Measurements from ENCODE around the gene PLEKHM3.

PLEKHM3 gene

GRCh38 chr2:207920721-207921120, 104.6 kb downstream of the PLEKHM3 start:
- Histone ChIP-seq H2BK120ac (ENCODE audit: low read depth, low read length) (no peak overlapping the region), H3K18ac (ENCODE audit: low read depth in 1 of 2, low read length in 2 of 2) (no peak overlapping the region), H3K4me3 (ENCODE audit: insufficient read depth in 1 of 2, low read depth in 1 of 2, low read length in 2 of 2) (no peak overlapping the region), H2AFZ (ENCODE audit: low read depth, low read length) (no peak overlapping the region), H2BK15ac (ENCODE audit: low read depth, poor library complexity, severe bottlenecking) (no peak overlapping the region), H3K4ac (ENCODE audit: low read depth in 1 of 2, low read length in 2 of 2) (no peak overlapping the region), H4K8ac (ENCODE audit: low read length) (no peak overlapping the region), H3K27me3 (ENCODE audit: control insufficient read depth in 1 of 2, insufficient read depth in 1 of 2, low read length in 2 of 2) (no peaks in the 10 kb centered on the region), H3K4me1 (ENCODE audit: control insufficient read depth, insufficient read depth, low read depth, low read length) (no peaks in the 10 kb centered on the region), H3K23ac (ENCODE audit: low read length in 2 of 2) (no peak overlapping the region), H3K9ac (ENCODE audit: low read length) (no peak overlapping the region), H3K4me2 (ENCODE audit: low read length, poor library complexity, severe bottlenecking) (no peak overlapping the region), H3K36me3 (ENCODE audit: control insufficient read depth in 1 of 2, insufficient read depth in 2 of 2, low read depth in 1 of 2, low read length in 2 of 2) (peaks cover 0 to 7% of the 10 kb centered on the region in 2 experiments), H3K9me3 (ENCODE audit: control insufficient read depth, low read length) (no peaks in the 10 kb centered on the region), H2BK12ac (ENCODE audit: low read length in 2 of 2) (no peak overlapping the region), H3K14ac (ENCODE audit: low read length in 2 of 2) (no peak overlapping the region), H3K27ac (ENCODE audit: low read length, poor library complexity, severe bottlenecking) (no peak overlapping the region), H2AK5ac (ENCODE audit: low read length, severe bottlenecking) (no peak overlapping the region), H2BK5ac (ENCODE audit: low read depth, low read length, poor library complexity, severe bottlenecking) (no peak overlapping the region), H4K91ac (ENCODE audit: low read length) (no peak overlapping the region), H3K79me1 (replicated peaks; ENCODE audit: low read length, poor library complexity, severe bottlenecking) (peaks cover 4% of the 10 kb centered on the region)
- WGBS, result 95% methylated on average over 6 of the region's 6 CpGs
- no peak for DNase-seq

DNA sequence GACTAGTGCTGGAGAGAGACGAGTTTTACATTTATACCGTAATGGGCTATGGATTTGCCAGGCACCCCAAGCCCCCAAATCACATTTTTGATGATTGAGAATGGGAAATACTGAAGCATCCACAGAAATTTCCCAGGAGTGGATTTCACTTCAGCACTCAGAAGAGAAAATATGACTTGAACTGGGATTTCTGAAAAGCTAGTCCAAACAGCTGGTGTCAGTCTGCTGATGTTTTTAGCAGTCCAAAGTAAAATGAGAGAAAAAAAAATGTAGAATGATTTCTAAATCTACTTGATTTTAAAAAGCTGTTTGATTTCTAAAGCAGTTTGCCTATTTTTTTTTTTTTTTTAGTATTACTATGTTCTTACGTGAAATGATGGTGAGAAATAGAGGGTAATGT, 105.0 kb downstream of the PLEKHM3 start:
- no peak overlapping the region for H2AFZ ChIP-seq (ENCODE audit: low read depth, low read length)
- H3K4me3 ChIP-seq (ENCODE audit: insufficient read depth in 1 of 2, low read depth in 1 of 2, low read length in 2 of 2), result no peak overlapping the region
- H3K79me1 ChIP-seq (replicated peaks; ENCODE audit: low read length, poor library complexity, severe bottlenecking), result peaks cover 4% of the 10 kb centered on the region
- H4K91ac ChIP-seq (ENCODE audit: low read length), result no peak overlapping the region
- H2BK5ac ChIP-seq (ENCODE audit: low read depth, low read length, poor library complexity, severe bottlenecking), result no peak overlapping the region
- H2BK15ac ChIP-seq (ENCODE audit: low read depth, poor library complexity, severe bottlenecking), result no peak overlapping the region
- H3K4ac ChIP-seq (ENCODE audit: low read depth in 1 of 2, low read length in 2 of 2), result no peak overlapping the region
- no peak for DNase-seq
- H3K9me3 ChIP-seq (ENCODE audit: control insufficient read depth, low read length), result no peaks in the 10 kb centered on the region
- no peak overlapping the region for H3K23ac ChIP-seq (ENCODE audit: low read length in 2 of 2)
- no peak overlapping the region for H3K9ac ChIP-seq (ENCODE audit: low read length)
- H3K27me3 ChIP-seq (ENCODE audit: control insufficient read depth in 1 of 2, insufficient read depth in 1 of 2, low read length in 2 of 2), result no peaks in the 10 kb centered on the region
- no peak overlapping the region for H3K14ac ChIP-seq (ENCODE audit: low read length in 2 of 2)
- H2BK120ac ChIP-seq (ENCODE audit: low read depth, low read length), result no peak overlapping the region
- H2BK12ac ChIP-seq (ENCODE audit: low read length in 2 of 2), result no peak overlapping the region
- 97% methylated on average over 3 of the region's 3 CpGs for WGBS
- H3K36me3 ChIP-seq (ENCODE audit: control insufficient read depth in 1 of 2, insufficient read depth in 2 of 2, low read depth in 1 of 2, low read length in 2 of 2), result peaks cover 0 to 7% of the 10 kb centered on the region in 2 experiments
- H2AK5ac ChIP-seq (ENCODE audit: low read length, severe bottlenecking), result no peak overlapping the region
- no peak overlapping the region for H3K18ac ChIP-seq (ENCODE audit: low read depth in 1 of 2, low read length in 2 of 2)
- no peak overlapping the region for H4K8ac ChIP-seq (ENCODE audit: low read length)
- no peak overlapping the region for H3K27ac ChIP-seq (ENCODE audit: low read length, poor library complexity, severe bottlenecking)
- H3K4me1 ChIP-seq (ENCODE audit: control insufficient read depth, insufficient read depth, low read depth, low read length), result no peaks in the 10 kb centered on the region
- no peak overlapping the region for H3K4me2 ChIP-seq (ENCODE audit: low read length, poor library complexity, severe bottlenecking)

DNA sequence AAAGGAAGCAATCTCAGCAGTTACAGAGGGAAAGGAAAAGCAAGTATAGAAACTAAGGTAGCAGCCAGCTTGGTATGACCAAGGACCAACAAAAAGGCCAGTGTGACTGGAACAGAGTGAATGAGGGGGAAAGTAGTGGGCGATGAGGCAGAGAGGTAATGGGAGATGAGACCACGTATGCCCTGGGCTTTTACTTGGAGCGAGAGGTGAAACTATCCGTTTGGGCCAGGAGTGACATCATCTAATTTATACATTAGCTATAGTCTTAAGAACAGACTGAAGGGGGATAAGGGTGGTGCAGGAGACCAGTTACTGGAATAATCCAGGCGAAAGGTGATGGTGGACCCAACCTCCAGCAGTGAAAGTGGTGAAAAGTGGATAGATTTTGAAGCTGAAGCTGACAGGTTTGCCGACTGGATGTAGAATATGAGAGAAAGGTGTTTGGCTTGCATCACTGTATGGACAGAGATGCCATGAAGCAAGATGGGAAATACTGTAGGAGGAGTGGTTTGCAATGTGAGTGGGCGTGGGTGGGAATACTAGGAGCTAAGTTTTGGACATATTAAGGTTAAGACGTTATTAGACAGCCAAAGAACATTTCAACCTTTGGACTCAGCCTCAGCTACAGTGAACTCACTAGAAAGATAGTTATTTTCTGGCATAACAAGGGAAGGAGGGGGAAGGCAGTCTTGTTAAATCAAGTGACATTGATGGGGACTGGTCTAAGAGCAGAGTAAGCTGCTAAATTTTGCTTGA, 106.0 kb downstream of the PLEKHM3 start:
- 97% methylated on average over 5 of the region's 8 CpGs for WGBS
- no peak overlapping the region for H3K4ac ChIP-seq (ENCODE audit: low read depth in 1 of 2, low read length in 2 of 2)
- H3K4me2 ChIP-seq (ENCODE audit: low read length, poor library complexity, severe bottlenecking), result no peak overlapping the region
- no peaks in the 10 kb centered on the region for H3K27me3 ChIP-seq (ENCODE audit: control insufficient read depth in 1 of 2, insufficient read depth in 1 of 2, low read length in 2 of 2)
- H3K9me3 ChIP-seq (ENCODE audit: control insufficient read depth, low read length), result no peaks in the 10 kb centered on the region
- no peak overlapping the region for H3K14ac ChIP-seq (ENCODE audit: low read length in 2 of 2)
- H4K8ac ChIP-seq (ENCODE audit: low read length), result no peak overlapping the region
- H3K4me3 ChIP-seq (ENCODE audit: insufficient read depth in 1 of 2, low read depth in 1 of 2, low read length in 2 of 2), result no peak overlapping the region
- no peak overlapping the region for H2BK12ac ChIP-seq (ENCODE audit: low read length in 2 of 2)
- H4K91ac ChIP-seq (ENCODE audit: low read length), result no peak overlapping the region
- no peak overlapping the region for H3K18ac ChIP-seq (ENCODE audit: low read depth in 1 of 2, low read length in 2 of 2)
- no peaks in the 10 kb centered on the region for H3K4me1 ChIP-seq (ENCODE audit: control insufficient read depth, insufficient read depth, low read depth, low read length)
- H2AFZ ChIP-seq (ENCODE audit: low read depth, low read length), result no peak overlapping the region
- H2AK5ac ChIP-seq (ENCODE audit: low read length, severe bottlenecking), result no peak overlapping the region
- no peak overlapping the region for H2BK5ac ChIP-seq (ENCODE audit: low read depth, low read length, poor library complexity, severe bottlenecking)
- peaks cover 0 to 4% of the 10 kb centered on the region in 2 experiments for H3K36me3 ChIP-seq (ENCODE audit: control insufficient read depth in 1 of 2, insufficient read depth in 2 of 2, low read depth in 1 of 2, low read length in 2 of 2)
- H2BK120ac ChIP-seq (ENCODE audit: low read depth, low read length), result no peak overlapping the region
- no peak for DNase-seq
- H3K9ac ChIP-seq (ENCODE audit: low read length), result no peak overlapping the region
- H3K23ac ChIP-seq (ENCODE audit: low read length in 2 of 2), result no peak overlapping the region
- peaks cover 4% of the 10 kb centered on the region for H3K79me1 ChIP-seq (replicated peaks; ENCODE audit: low read length, poor library complexity, severe bottlenecking)
- no peak overlapping the region for H3K27ac ChIP-seq (ENCODE audit: low read length, poor library complexity, severe bottlenecking)
- no peak overlapping the region for H2BK15ac ChIP-seq (ENCODE audit: low read depth, poor library complexity, severe bottlenecking)

GRCh38 chr2:207914716-207915115, 110.6 kb downstream of the PLEKHM3 start:
- no peak overlapping the region for H2BK12ac ChIP-seq (ENCODE audit: low read length in 2 of 2)
- H2BK120ac ChIP-seq (ENCODE audit: low read depth, low read length), result no peak overlapping the region
- no peak overlapping the region for H2AK5ac ChIP-seq (ENCODE audit: low read length, severe bottlenecking)
- WGBS, result 85% methylated on average over 5 of the region's 6 CpGs
- H3K79me1 ChIP-seq (replicated peaks; ENCODE audit: low read length, poor library complexity, severe bottlenecking), result no peaks in the 10 kb centered on the region
- no peak overlapping the region for H2AFZ ChIP-seq (ENCODE audit: low read depth, low read length)
- H2BK5ac ChIP-seq (ENCODE audit: low read depth, low read length, poor library complexity, severe bottlenecking), result no peak overlapping the region
- no peak overlapping the region for H4K91ac ChIP-seq (ENCODE audit: low read length)
- no peak overlapping the region for H3K18ac ChIP-seq (ENCODE audit: low read depth in 1 of 2, low read length in 2 of 2)
- no peak overlapping the region for H3K4me2 ChIP-seq (ENCODE audit: low read length, poor library complexity, severe bottlenecking)
- H3K27me3 ChIP-seq (ENCODE audit: control insufficient read depth in 1 of 2, insufficient read depth in 1 of 2, low read length in 2 of 2), result no peaks in the 10 kb centered on the region
- no peak overlapping the region for H3K4me3 ChIP-seq (ENCODE audit: insufficient read depth in 1 of 2, low read depth in 1 of 2, low read length in 2 of 2)
- H3K23ac ChIP-seq (ENCODE audit: low read length in 2 of 2), result no peak overlapping the region
- H3K9ac ChIP-seq (ENCODE audit: low read length), result no peak overlapping the region
- DNase-seq, result no peak
- H3K14ac ChIP-seq (ENCODE audit: low read length in 2 of 2), result no peak overlapping the region
- no peak overlapping the region for H3K27ac ChIP-seq (ENCODE audit: low read length, poor library complexity, severe bottlenecking)
- no peak overlapping the region for H3K4ac ChIP-seq (ENCODE audit: low read depth in 1 of 2, low read length in 2 of 2)
- H3K9me3 ChIP-seq (ENCODE audit: control insufficient read depth, low read length), result no peaks in the 10 kb centered on the region
- H3K36me3 ChIP-seq (ENCODE audit: control insufficient read depth in 1 of 2, insufficient read depth in 2 of 2, low read depth in 1 of 2, low read length in 2 of 2), result peaks cover 0 to 8% of the 10 kb centered on the region in 2 experiments
- no peak overlapping the region for H4K8ac ChIP-seq (ENCODE audit: low read length)
- no peak overlapping the region for H2BK15ac ChIP-seq (ENCODE audit: low read depth, poor library complexity, severe bottlenecking)
- H3K4me1 ChIP-seq (ENCODE audit: control insufficient read depth, insufficient read depth, low read depth, low read length), result peaks cover 1% of the 10 kb centered on the region
